K562 (cell line): ENCODE results near the gene MYO15B. TPM values are rescaled to one million over a fixed set of nuclear protein-coding genes. Genes with fewer than 3 reads are reported as not detected.

ENCODE experiments used
- ADNP ChIP-seq: fragments of 200-800 bp; sonication (Bioruptor generic); IDR thresholded peaks from 2 replicates; pipeline ENCODE4 v1.6.1; 2016; ENCODE audit warnings: missing genetic modification characterization, missing compliant biosample characterization
- COPS2 ChIP-seq: fragments of 450-650 bp; conservative IDR thresholded peaks from 2 replicates; pipeline ENCODE4 v1.6.1; 2016; ENCODE audit warnings: mild to moderate bottlenecking, moderate library complexity
- FOXK2 ChIP-seq, 2 experiments: fragments of 450-650 bp; IDR thresholded peaks in 1 of 2; conservative IDR thresholded peaks in 1 of 2; 2 replicates each; pipeline ENCODE4 v1.6.1; 2016; ENCODE audit warnings: low read depth in 2 of 2, mild to moderate bottlenecking in 1 of 2
- HCFC1 ChIP-seq: IDR thresholded peaks from 2 replicates; pipeline ENCODE4 v1.6.1; 2012; ENCODE audit warnings: low read depth, low read length, improper control_type of control experiment
- MAFK ChIP-seq: IDR thresholded peaks from 2 replicates; pipeline ENCODE4 v1.6.1; 2011; ENCODE audit warnings: low read length, improper control_type of control experiment
- PHF20 ChIP-seq: fragments of 450-650 bp; IDR thresholded peaks from 2 replicates; pipeline ENCODE4 v1.6.1; 2018; ENCODE audit not compliant: partially characterized antibody
- RREB1 ChIP-seq: fragments of 250-450 bp; sonication (Bioruptor Pico); IDR thresholded peaks from 2 replicates; pipeline ENCODE4 v1.4.0; 2020
- SAP30 ChIP-seq: fragments of 200-600 bp; sonication (generic); IDR thresholded peaks from 2 replicates; pipeline ENCODE4 v1.6.1; 2012; ENCODE audit warnings: borderline replicate concordance, low read depth, mild to moderate bottlenecking, moderate library complexity, low read length, control low read depth, inconsistent platforms; ENCODE audit not compliant: insufficient read depth, poor library complexity, severe bottlenecking
- TRIM24 ChIP-seq, 2 experiments: fragments of 450-650 bp; IDR thresholded peaks; 2 replicates each; pipeline ENCODE4 v1.6.1; 2016
- ZNF316 ChIP-seq: fragments of 450-650 bp; IDR thresholded peaks from 2 replicates; pipeline ENCODE4 v1.6.1; 2016
- polyA plus RNA-seq, 8 experiments: library from polyadenylated mRNA; depleted of rRNA in 4 of 8; stranded (reverse) in 5 of 8; unstranded in 3 of 8; fragments of >200 nt; fragmentation: Nextera tagmentation in 2 of 8; fragmentation: Illumina TruSeq in 1 of 8; extraction: Ambion mirVana in 2 of 8; extraction: Trizol in 1 of 8; gene quantifications; 2 replicates each; pipeline versions ENCODE4 v1.2.1 to v1.2.3, GENCODE V29; 2011 to 2014; ENCODE audit warnings: inconsistent platforms in 1 of 8, missing spikeins in 1 of 8
- total RNA-seq, 7 experiments: library from RNA; depleted of rRNA in 6 of 7; stranded (reverse); fragments of >200 nt in 6 of 7; fragmentation: Illumina TruSeq in 2 of 7; extraction: Trizol in 2 of 7; gene quantifications; 2 replicates each; pipeline versions ENCODE4 v1.2.1 to v1.2.3, GENCODE V29; 2011 to 2021; ENCODE audit warnings: low replicate concordance in 1 of 7
- TF ChIP-seq, protein P1 (sequence below): fragments of 200-600 bp; sonication (generic); IDR thresholded peaks from one replicate; pipeline ENCODE4 v1.6.1; 2012; ENCODE audit warnings: mild to moderate bottlenecking, low read depth, low read length, inconsistent platforms

The MYO15B gene
- total and polyA plus RNA-seq, 9 of the 15 experiments (the other 6 are each of a cell fraction or from before 2014, with no cell fraction given): 0.05 to 3.1 (median 0.83) TPM; not detected in 2

- TF ChIP-seq, protein P1, sequence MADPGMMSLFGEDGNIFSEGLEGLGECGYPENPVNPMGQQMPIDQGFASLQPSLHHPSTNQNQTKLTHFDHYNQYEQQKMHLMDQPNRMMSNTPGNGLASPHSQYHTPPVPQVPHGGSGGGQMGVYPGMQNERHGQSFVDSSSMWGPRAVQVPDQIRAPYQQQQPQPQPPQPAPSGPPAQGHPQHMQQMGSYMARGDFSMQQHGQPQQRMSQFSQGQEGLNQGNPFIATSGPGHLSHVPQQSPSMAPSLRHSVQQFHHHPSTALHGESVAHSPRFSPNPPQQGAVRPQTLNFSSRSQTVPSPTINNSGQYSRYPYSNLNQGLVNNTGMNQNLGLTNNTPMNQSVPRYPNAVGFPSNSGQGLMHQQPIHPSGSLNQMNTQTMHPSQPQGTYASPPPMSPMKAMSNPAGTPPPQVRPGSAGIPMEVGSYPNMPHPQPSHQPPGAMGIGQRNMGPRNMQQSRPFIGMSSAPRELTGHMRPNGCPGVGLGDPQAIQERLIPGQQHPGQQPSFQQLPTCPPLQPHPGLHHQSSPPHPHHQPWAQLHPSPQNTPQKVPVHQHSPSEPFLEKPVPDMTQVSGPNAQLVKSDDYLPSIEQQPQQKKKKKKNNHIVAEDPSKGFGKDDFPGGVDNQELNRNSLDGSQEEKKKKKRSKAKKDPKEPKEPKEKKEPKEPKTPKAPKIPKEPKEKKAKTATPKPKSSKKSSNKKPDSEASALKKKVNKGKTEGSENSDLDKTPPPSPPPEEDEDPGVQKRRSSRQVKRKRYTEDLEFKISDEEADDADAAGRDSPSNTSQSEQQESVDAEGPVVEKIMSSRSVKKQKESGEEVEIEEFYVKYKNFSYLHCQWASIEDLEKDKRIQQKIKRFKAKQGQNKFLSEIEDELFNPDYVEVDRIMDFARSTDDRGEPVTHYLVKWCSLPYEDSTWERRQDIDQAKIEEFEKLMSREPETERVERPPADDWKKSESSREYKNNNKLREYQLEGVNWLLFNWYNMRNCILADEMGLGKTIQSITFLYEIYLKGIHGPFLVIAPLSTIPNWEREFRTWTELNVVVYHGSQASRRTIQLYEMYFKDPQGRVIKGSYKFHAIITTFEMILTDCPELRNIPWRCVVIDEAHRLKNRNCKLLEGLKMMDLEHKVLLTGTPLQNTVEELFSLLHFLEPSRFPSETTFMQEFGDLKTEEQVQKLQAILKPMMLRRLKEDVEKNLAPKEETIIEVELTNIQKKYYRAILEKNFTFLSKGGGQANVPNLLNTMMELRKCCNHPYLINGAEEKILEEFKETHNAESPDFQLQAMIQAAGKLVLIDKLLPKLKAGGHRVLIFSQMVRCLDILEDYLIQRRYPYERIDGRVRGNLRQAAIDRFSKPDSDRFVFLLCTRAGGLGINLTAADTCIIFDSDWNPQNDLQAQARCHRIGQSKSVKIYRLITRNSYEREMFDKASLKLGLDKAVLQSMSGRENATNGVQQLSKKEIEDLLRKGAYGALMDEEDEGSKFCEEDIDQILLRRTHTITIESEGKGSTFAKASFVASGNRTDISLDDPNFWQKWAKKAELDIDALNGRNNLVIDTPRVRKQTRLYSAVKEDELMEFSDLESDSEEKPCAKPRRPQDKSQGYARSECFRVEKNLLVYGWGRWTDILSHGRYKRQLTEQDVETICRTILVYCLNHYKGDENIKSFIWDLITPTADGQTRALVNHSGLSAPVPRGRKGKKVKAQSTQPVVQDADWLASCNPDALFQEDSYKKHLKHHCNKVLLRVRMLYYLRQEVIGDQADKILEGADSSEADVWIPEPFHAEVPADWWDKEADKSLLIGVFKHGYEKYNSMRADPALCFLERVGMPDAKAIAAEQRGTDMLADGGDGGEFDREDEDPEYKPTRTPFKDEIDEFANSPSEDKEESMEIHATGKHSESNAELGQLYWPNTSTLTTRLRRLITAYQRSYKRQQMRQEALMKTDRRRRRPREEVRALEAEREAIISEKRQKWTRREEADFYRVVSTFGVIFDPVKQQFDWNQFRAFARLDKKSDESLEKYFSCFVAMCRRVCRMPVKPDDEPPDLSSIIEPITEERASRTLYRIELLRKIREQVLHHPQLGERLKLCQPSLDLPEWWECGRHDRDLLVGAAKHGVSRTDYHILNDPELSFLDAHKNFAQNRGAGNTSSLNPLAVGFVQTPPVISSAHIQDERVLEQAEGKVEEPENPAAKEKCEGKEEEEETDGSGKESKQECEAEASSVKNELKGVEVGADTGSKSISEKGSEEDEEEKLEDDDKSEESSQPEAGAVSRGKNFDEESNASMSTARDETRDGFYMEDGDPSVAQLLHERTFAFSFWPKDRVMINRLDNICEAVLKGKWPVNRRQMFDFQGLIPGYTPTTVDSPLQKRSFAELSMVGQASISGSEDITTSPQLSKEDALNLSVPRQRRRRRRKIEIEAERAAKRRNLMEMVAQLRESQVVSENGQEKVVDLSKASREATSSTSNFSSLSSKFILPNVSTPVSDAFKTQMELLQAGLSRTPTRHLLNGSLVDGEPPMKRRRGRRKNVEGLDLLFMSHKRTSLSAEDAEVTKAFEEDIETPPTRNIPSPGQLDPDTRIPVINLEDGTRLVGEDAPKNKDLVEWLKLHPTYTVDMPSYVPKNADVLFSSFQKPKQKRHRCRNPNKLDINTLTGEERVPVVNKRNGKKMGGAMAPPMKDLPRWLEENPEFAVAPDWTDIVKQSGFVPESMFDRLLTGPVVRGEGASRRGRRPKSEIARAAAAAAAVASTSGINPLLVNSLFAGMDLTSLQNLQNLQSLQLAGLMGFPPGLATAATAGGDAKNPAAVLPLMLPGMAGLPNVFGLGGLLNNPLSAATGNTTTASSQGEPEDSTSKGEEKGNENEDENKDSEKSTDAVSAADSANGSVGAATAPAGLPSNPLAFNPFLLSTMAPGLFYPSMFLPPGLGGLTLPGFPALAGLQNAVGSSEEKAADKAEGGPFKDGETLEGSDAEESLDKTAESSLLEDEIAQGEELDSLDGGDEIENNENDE: no peak
- no peak for TF ChIP-seq TRIM24 (IDR thresholded peaks at IDR 0.05)
- TF ChIP-seq HCFC1: no peak
- TF ChIP-seq ADNP (tag): no peak
- TF ChIP-seq SAP30: no peak
- TF ChIP-seq PHF20: no peak
- TF ChIP-seq FOXK2 (conservative IDR thresholded peaks at IDR 0.05 in 1 of 2, IDR thresholded peaks at IDR 0.05 in 1 of 2; ENCODE audit: low read depth in 2 of 2): no peak
- TF ChIP-seq COPS2: no peak
- TF ChIP-seq RREB1 (CRISPR knock-in tag): no peak
- no peak for TF ChIP-seq MAFK
- TF ChIP-seq ZNF316: no peak
Observed at GRCh38 chr17:75571197-75571884, 16.3 kb upstream of the MYO15B start (continued).
